ENCODE measurements around the gene CELF3. TPM values are rescaled to one million over a fixed set of nuclear protein-coding genes. Genes with fewer than 3 reads are reported as not detected.
"Not testable (repeated sequence)": the region's sequence is repeated elsewhere in the genome, so short reads cannot be mapped to it uniquely, and the experiment has no call there.

Gene CELF3
- total RNA-seq, result not detected

GRCh38 chr1:151716771-151717631 lies at the start of gene CELF3:
TSS of gene CELF3 (minus strand) at chr1:151716803. CDS start at chr1:151716020, 783 bp downstream.
- no peak for DNase-seq (ENCODE audit: low spot score)
- no peak for ATAC-seq

- DNase-seq (ENCODE audit: low spot score) (no peak), ATAC-seq (no peak)
These were observed 47.4 kb upstream of the CELF3 start for GRCh38 chr1:151763990-151764389.

GRCh38 chr1:151762941-151763921 lies 46.6 kb upstream of the CELF3 start, which contains the start of gene MRPL9:
TSS of gene MRPL9 (minus strand) at chr1:151763496. CDS start at chr1:151763479, 17 bp downstream.
- peak; percentile 87 for DNase-seq (ENCODE audit: low spot score)
- peak; percentile 98 for ATAC-seq

GRCh38 chr1:151760597-151761385 lies 44.2 kb upstream of the CELF3 start:
- no peak for ATAC-seq
- DNase-seq (ENCODE audit: low spot score), result no peak

GRCh38 chr1:151759241-151759640 lies 42.6 kb upstream of the CELF3 start:
- no peak for ATAC-seq

GRCh38 chr1:151756291-151756690 lies 39.7 kb upstream of the CELF3 start:
- ATAC-seq (no peak), DNase-seq (ENCODE audit: low spot score) (no peak)

More at GRCh38 chr1:151759241-151759640, 42.6 kb upstream of the CELF3 start:
- DNase-seq (ENCODE audit: low spot score), result no peak

- no peak for ATAC-seq
- DNase-seq (ENCODE audit: low spot score), result no peak
These were observed 24.9 kb upstream of the CELF3 start for GRCh38 chr1:151741516-151741915.

- ATAC-seq (peak; percentile 81), DNase-seq (ENCODE audit: low spot score) (no peak)
These were observed 23.2 kb upstream of the CELF3 start for GRCh38 chr1:151739590-151740355.

GRCh38 chr1:151737479-151737878 lies 20.9 kb upstream of the CELF3 start:
- DNase-seq (ENCODE audit: low spot score) (no peak), ATAC-seq (no peak)

GRCh38 chr1:151737026-151737425 lies 20.4 kb upstream of the CELF3 start:
- ATAC-seq (no peak), DNase-seq (ENCODE audit: low spot score) (no peak)

- not testable (repeated sequence) for ATAC-seq; DNase-seq (ENCODE audit: low spot score)
These were observed 17.4 kb upstream of the CELF3 start for GRCh38 chr1:151733995-151734394.

GRCh38 chr1:151733126-151733525 lies 16.5 kb upstream of the CELF3 start:
- no peak for ATAC-seq
- no peak for DNase-seq (ENCODE audit: low spot score)

GRCh38 chr1:151729966-151730291 lies 13.3 kb upstream of the CELF3 start:
- no peak for ATAC-seq

GRCh38 chr1:151729157-151729965 lies 12.8 kb upstream of the CELF3 start:
- DNase-seq (ENCODE audit: low spot score), result peak; percentile 19
- peak; percentile 16 for ATAC-seq

More at GRCh38 chr1:151729966-151730291, 13.3 kb upstream of the CELF3 start:
- no peak for DNase-seq (ENCODE audit: low spot score)

GRCh38 chr1:151728151-151729054 lies 11.8 kb upstream of the CELF3 start:
- DNase-seq (ENCODE audit: low spot score) (no peak), ATAC-seq (peak; percentile 40)

- DNase-seq (ENCODE audit: low spot score), result no peak
These were observed 7.2 kb upstream of the CELF3 start for GRCh38 chr1:151723726-151724370.

GRCh38 chr1:151721788-151722510 lies 5.3 kb upstream of the CELF3 start:
- DNase-seq (ENCODE audit: low spot score), result no peak
- no peak for ATAC-seq

More at GRCh38 chr1:151723726-151724370, 7.2 kb upstream of the CELF3 start:
- ATAC-seq, result no peak
